ENCODE measurements around the gene POMT2.
"Not testable (repeated sequence)": the region's sequence is repeated elsewhere in the genome, so short reads cannot be mapped to it uniquely, and the experiment has no call there.

Gene POMT2

GRCh38 chr14:77281852-77282410 is 38.8 kb downstream of the POMT2 start:
- Histone ChIP-seq H3K36me3 (ENCODE audit: control insufficient read depth, low read length) (peaks cover 8% of the 10 kb centered on the region), H3K9me2 (replicated peaks; ENCODE audit: control insufficient read depth, low read length) (no peaks in the 10 kb centered on the region), H3K4me1 (ENCODE audit: control insufficient read depth, low read length) (no peaks in the 10 kb centered on the region), H3F3A (ENCODE audit: control insufficient read depth, insufficient read depth) (no peaks in the 10 kb centered on the region), H3K4me3 (ENCODE audit: low read length) (no peak overlapping the region), H3K27ac (ENCODE audit: low read depth, low read length) (no peak overlapping the region), H3K9me3 (ENCODE audit: control insufficient read depth, insufficient read depth, low read length) (no peaks in the 10 kb centered on the region), H4K20me1 (ENCODE audit: control insufficient read depth, insufficient read depth, low read depth, low read length) (no peaks in the 10 kb centered on the region), H3K79me2 (ENCODE audit: control insufficient read depth, low read length) (no peaks in the 10 kb centered on the region), H3K27me3 (ENCODE audit: control insufficient read depth, low read length) (no peaks in the 10 kb centered on the region), H3K4me2 (ENCODE audit: low read length) (no peak overlapping the region)
- TF ChIP-seq EZH2phosphoT487 (IDR thresholded peaks at IDR 0.05; ENCODE audit: borderline replicate concordance, low read length), result no peak

GRCh38 chr14:77280921-77281320 is 39.8 kb downstream of the POMT2 start:
- H3K36me3 ChIP-seq (ENCODE audit: control insufficient read depth, low read length), result not testable (repeated sequence)

GRCh38 chr14:77279719-77280118 is 41.0 kb downstream of the POMT2 start:
- H3K4me3 ChIP-seq (ENCODE audit: low read length), result no peak overlapping the region
- no peaks in the 10 kb centered on the region for H3K27me3 ChIP-seq (ENCODE audit: control insufficient read depth, low read length)
- H3K9me2 ChIP-seq (replicated peaks; ENCODE audit: control insufficient read depth, low read length), result no peaks in the 10 kb centered on the region
- TF ChIP-seq CTCF (IDR thresholded peaks at IDR 0.05; ENCODE audit: low read depth, low read length, poor library complexity, severe bottlenecking), result no peak
- no peak for TF ChIP-seq EZH2phosphoT487 (IDR thresholded peaks at IDR 0.05; ENCODE audit: borderline replicate concordance, low read length)
- no peak overlapping the region for H3K4me2 ChIP-seq (ENCODE audit: low read length)
- no peaks in the 10 kb centered on the region for H3K79me2 ChIP-seq (ENCODE audit: control insufficient read depth, low read length)
- no peak overlapping the region for H3K27ac ChIP-seq (ENCODE audit: low read depth, low read length)
- no peaks in the 10 kb centered on the region for H4K20me1 ChIP-seq (ENCODE audit: control insufficient read depth, insufficient read depth, low read depth, low read length)
- no peaks in the 10 kb centered on the region for H3K9me3 ChIP-seq (ENCODE audit: control insufficient read depth, insufficient read depth, low read length)
- no peaks in the 10 kb centered on the region for H3K4me1 ChIP-seq (ENCODE audit: control insufficient read depth, low read length)
- peaks cover 8% of the 10 kb centered on the region for H3K36me3 ChIP-seq (ENCODE audit: control insufficient read depth, low read length)
- no peaks in the 10 kb centered on the region for H3F3A ChIP-seq (ENCODE audit: control insufficient read depth, insufficient read depth)

More at GRCh38 chr14:77280921-77281320, 39.8 kb downstream of the POMT2 start:
- not testable (repeated sequence) for H3K9me3 ChIP-seq (ENCODE audit: control insufficient read depth, insufficient read depth, low read length); H3K4me3 ChIP-seq (ENCODE audit: low read length); H3K9me2 ChIP-seq (replicated peaks; ENCODE audit: control insufficient read depth, low read length); H3K27me3 ChIP-seq (ENCODE audit: control insufficient read depth, low read length); H3F3A ChIP-seq (ENCODE audit: control insufficient read depth, insufficient read depth); H3K79me2 ChIP-seq (ENCODE audit: control insufficient read depth, low read length); H4K20me1 ChIP-seq (ENCODE audit: control insufficient read depth, insufficient read depth, low read depth, low read length); H3K4me1 ChIP-seq (ENCODE audit: control insufficient read depth, low read length); H3K27ac ChIP-seq (ENCODE audit: low read depth, low read length); H3K4me2 ChIP-seq (ENCODE audit: low read length)

- peaks cover 4% of the 10 kb centered on the region for H3K4me1 ChIP-seq (ENCODE audit: control insufficient read depth, low read length)
- no peak overlapping the region for H3K4me2 ChIP-seq (ENCODE audit: low read length)
- no peaks in the 10 kb centered on the region for H3K9me2 ChIP-seq (replicated peaks; ENCODE audit: control insufficient read depth, low read length)
- H3K36me3 ChIP-seq (ENCODE audit: control insufficient read depth, low read length), result peaks cover 7% of the 10 kb centered on the region
- H3K27me3 ChIP-seq (ENCODE audit: control insufficient read depth, low read length), result no peaks in the 10 kb centered on the region
- no peaks in the 10 kb centered on the region for H3F3A ChIP-seq (ENCODE audit: control insufficient read depth, insufficient read depth)
- TF ChIP-seq CTCF (IDR thresholded peaks at IDR 0.05; ENCODE audit: low read depth, low read length, poor library complexity, severe bottlenecking) (peak; percentile 13), EZH2phosphoT487 (IDR thresholded peaks at IDR 0.05; ENCODE audit: borderline replicate concordance, low read length) (no peak)
- H3K27ac ChIP-seq (ENCODE audit: low read depth, low read length), result no peak overlapping the region
- H4K20me1 ChIP-seq (ENCODE audit: control insufficient read depth, insufficient read depth, low read depth, low read length), result no peaks in the 10 kb centered on the region
- no peaks in the 10 kb centered on the region for H3K9me3 ChIP-seq (ENCODE audit: control insufficient read depth, insufficient read depth, low read length)
- no peaks in the 10 kb centered on the region for H3K79me2 ChIP-seq (ENCODE audit: control insufficient read depth, low read length)
- no peak overlapping the region for H3K4me3 ChIP-seq (ENCODE audit: low read length)
Measured at GRCh38 chr14:77278461-77279230, 42.0 kb downstream of the POMT2 start.
